Ovary (tissue), 3 donors: ENCODE measurements around the gene FAM135A.

Experiments used
- CTCF ChIP-seq, 3 donors: fragments of 450-650 bp in 2 of 3; fragments of 200-600 bp in 1 of 3; IDR thresholded peaks; one replicate each; pipeline versions ENCODE4 v1.5.1 to v1.8.0; 2016 to 2022; ENCODE audit warnings: antibody characterized with exemption in 3 of 3, mild to moderate bottlenecking in 1 of 3
- EP300 ChIP-seq: sonication (generic); formaldehyde crosslinking; IDR thresholded peaks from one replicate; pipeline ENCODE4 v1.6.1; 2017; ENCODE audit warnings: antibody characterized with exemption
- POLR2A ChIP-seq: fragments of 450-650 bp; IDR thresholded peaks from one replicate; pipeline ENCODE4 v1.6.1; 2017; ENCODE audit warnings: antibody characterized with exemption, mild to moderate bottlenecking, moderate library complexity
- donor health status: DM: no; HTN: no; CAD: no.

- TF ChIP-seq POLR2A (peak; percentile 56), CTCF (IDR thresholded peaks at IDR 0.05) (no peak), EP300 (no peak)
Observed at GRCh38 chr6:70566751-70567382, 153.6 kb downstream of the FAM135A start, which contains the start of gene SDHAF4.
